NT2/D1 (cell line): ENCODE measurements around the gene SPEN.

ENCODE experiments used
- SUZ12 ChIP-seq: IDR thresholded peaks from 2 replicates; pipeline ENCODE4 v1.6.1; 2011; ENCODE audit not compliant: insufficient read length, insufficient read depth; ENCODE audit errors: extremely low read depth
- ZNF274 ChIP-seq: IDR thresholded peaks from 2 replicates; pipeline ENCODE4 v1.6.1; 2011; ENCODE audit warnings: mild to moderate bottlenecking, low read depth, low read length

DNA sequence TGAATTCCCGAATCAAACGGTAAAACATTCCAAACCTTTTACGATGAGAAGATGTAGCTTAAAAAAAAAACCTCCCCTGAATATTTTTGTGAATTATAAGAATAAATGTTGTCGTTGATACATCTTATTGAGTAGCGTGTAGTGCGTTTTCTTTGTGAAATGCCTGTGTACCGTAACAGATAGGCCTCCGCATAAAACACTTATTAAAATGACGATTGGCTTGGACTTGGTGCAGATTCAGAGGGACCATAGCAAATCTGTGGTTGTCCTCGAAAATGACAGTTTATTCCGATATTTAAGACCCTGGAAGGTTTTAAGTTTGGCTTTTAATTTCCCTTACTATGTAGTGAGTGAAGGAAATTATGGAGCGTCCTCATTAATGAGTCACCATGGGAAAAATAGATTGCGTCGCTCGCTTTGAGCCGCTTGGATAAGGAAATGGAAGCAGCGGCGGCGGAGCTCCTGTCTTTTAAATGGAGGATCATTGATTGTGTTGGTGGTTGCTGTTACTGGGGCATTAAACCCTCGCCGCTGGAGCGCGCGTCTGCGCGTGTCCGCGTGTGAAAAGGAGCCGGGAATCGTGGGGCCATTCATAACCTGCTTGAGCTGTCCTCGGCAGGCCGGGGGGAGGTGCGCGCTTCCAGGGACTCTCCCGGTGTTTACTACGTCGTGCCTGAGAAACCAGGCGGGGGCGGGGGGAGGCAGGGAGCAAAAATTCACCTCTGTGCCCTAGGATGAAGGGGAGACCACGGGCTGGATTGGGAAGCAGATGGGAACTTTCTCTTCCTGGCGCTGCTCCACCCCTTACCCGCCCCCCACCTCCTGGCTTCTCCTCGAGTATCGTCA is 1.6 kb downstream of the SPEN start:
- TF ChIP-seq ZNF274 = no peak
- no peak for TF ChIP-seq SUZ12
